Upper lobe of right lung (tissue), 1 donor: Measurements from ENCODE around the gene CLRN3. TPM values are rescaled to one million over a fixed set of nuclear protein-coding genes. Genes with fewer than 3 reads are reported as not detected.

Source experiments
- ATAC-seq: fragments of 200-7000 bp; cut with Tn5 transposase; one replicate; pipeline ENCODE4 v1.9.1; 2020; ENCODE audit warnings: mild to moderate bottlenecking, moderate library complexity
- DNase-seq: peaks from one replicate; pipeline ENCODE4 v3.0.0-alpha.2; 2020
- H3K27ac ChIP-seq: fragments of 200-600 bp; one replicate; pipeline ENCODE4 v1.8.0; 2022
- H3K27me3 ChIP-seq: fragments of 200-600 bp; one replicate; pipeline ENCODE4 v1.8.0; 2022; ENCODE audit warnings: mild to moderate bottlenecking
- H3K36me3 ChIP-seq: fragments of 200-600 bp; one replicate; pipeline ENCODE4 v1.8.0; 2022
- H3K4me1 ChIP-seq: fragments of 200-600 bp; one replicate; pipeline ENCODE4 v1.8.0; 2022
- H3K4me3 ChIP-seq: fragments of 200-600 bp; one replicate; pipeline ENCODE4 v1.8.0; 2022; ENCODE audit warnings: mild to moderate bottlenecking
- H3K9me3 ChIP-seq: fragments of 200-600 bp; one replicate; pipeline ENCODE4 v1.8.0; 2022
- CTCF ChIP-seq: fragments of 200-600 bp; IDR thresholded peaks from one replicate; pipeline ENCODE4 v1.8.0; 2022; ENCODE audit warnings: antibody characterized with exemption
- intact Hi-C: fragments of 100-400 bp; cut with DNase I; formaldehyde crosslinking; loops from one replicate; pipeline ENCODE4 v1.11.0; 2022
- total RNA-seq: library from RNA; stranded (reverse); fragmentation: NEBNext Ultra II Directional; extraction: Animal tissue kit (Norgen Biotek cat#: 25700); gene quantifications from one replicate; pipeline ENCODE4 v1.2.1, GENCODE V29; 2021
- donor health status: DM: no; HTN: yes; CAD: no; lungs with severe emphysema.

The CLRN3 gene
- total RNA-seq, 1 donor from 2014 or later, result not detected

GRCh38 chr10:127894146-127894545 lies 1.4 kb upstream of the CLRN3 start:
- H3K27ac ChIP-seq, result no peak overlapping the region
- TF ChIP-seq CTCF, result no peak
- H3K4me1 ChIP-seq, result no peaks in the 10 kb centered on the region
- intact Hi-C loops, result no loop called here
- H3K9me3 ChIP-seq, result no peaks in the 10 kb centered on the region
- no peaks in the 10 kb centered on the region for H3K27me3 ChIP-seq
- H3K4me3 ChIP-seq, result no peak overlapping the region
- DNase-seq (no peak), ATAC-seq (no peak)
- H3K36me3 ChIP-seq, result no peaks in the 10 kb centered on the region

- intact Hi-C loops, result no loop called here
- no peak for TF ChIP-seq CTCF
Observed at GRCh38 chr10:127890832-127891334, 1.9 kb downstream of the CLRN3 start.

GRCh38 chr10:127890216-127890615 lies 2.5 kb downstream of the CLRN3 start:
- Histone ChIP-seq H3K4me3 (no peak overlapping the region), H3K36me3 (no peaks in the 10 kb centered on the region), H3K27ac (no peak overlapping the region), H3K4me1 (no peaks in the 10 kb centered on the region), H3K9me3 (no peaks in the 10 kb centered on the region), H3K27me3 (no peaks in the 10 kb centered on the region)
- intact Hi-C loops, result no loop called here
- TF ChIP-seq CTCF, result no peak
- ATAC-seq (peak; percentile 9), DNase-seq (no peak)

More at GRCh38 chr10:127890832-127891334, 1.9 kb downstream of the CLRN3 start:
- Histone ChIP-seq H3K27ac (no peak overlapping the region), H3K4me1 (no peaks in the 10 kb centered on the region), H3K27me3 (no peaks in the 10 kb centered on the region), H3K36me3 (no peaks in the 10 kb centered on the region), H3K9me3 (no peaks in the 10 kb centered on the region), H3K4me3 (no peak overlapping the region)
- no peak for ATAC-seq
- DNase-seq, result no peak

GRCh38 chr10:127889605-127890195 lies 3.0 kb downstream of the CLRN3 start:
- H3K4me3 ChIP-seq, result no peak overlapping the region
- H3K27me3 ChIP-seq, result no peaks in the 10 kb centered on the region
- no peaks in the 10 kb centered on the region for H3K9me3 ChIP-seq
- TF ChIP-seq CTCF, result no peak
- no peaks in the 10 kb centered on the region for H3K36me3 ChIP-seq
- ATAC-seq, result peak; percentile 70
- peak overlapping the region; percentile 30 for H3K27ac ChIP-seq
- intact Hi-C loops, result no loop called here
- DNase-seq, result no peak
- no peaks in the 10 kb centered on the region for H3K4me1 ChIP-seq

- intact Hi-C loops, result no loop called here
- Histone ChIP-seq H3K36me3 (no peaks in the 10 kb centered on the region), H3K27ac (peak overlapping the region; percentile 30), H3K4me1 (no peaks in the 10 kb centered on the region), H3K4me3 (no peak overlapping the region), H3K9me3 (no peaks in the 10 kb centered on the region), H3K27me3 (no peaks in the 10 kb centered on the region)
- no peak for DNase-seq
- TF ChIP-seq CTCF, result no peak
- ATAC-seq, result no peak
Observed at GRCh38 chr10:127888521-127889312, 4.0 kb downstream of the CLRN3 start.
